HEK293 (cell line): ENCODE results near the gene FGF9.

ENCODE experiments used
- GFI1B ChIP-seq: fragments of 450-650 bp; formaldehyde crosslinking; IDR thresholded peaks from 2 replicates; pipeline ENCODE4 v1.5.1; 2016; ENCODE audit warnings: missing biosample characterization, missing genetic modification characterization
- GLI2 ChIP-seq: fragments of 450-650 bp; formaldehyde crosslinking; IDR thresholded peaks from 2 replicates; pipeline ENCODE4; 2017; ENCODE audit warnings: missing biosample characterization, missing genetic modification characterization, low read depth, borderline replicate concordance
- IKZF3 ChIP-seq: fragments of 450-650 bp; IDR thresholded peaks from 2 replicates; pipeline ENCODE4 v1.5.0; 2018; ENCODE audit warnings: missing biosample characterization, mild to moderate bottlenecking, missing genetic modification characterization, moderate library complexity
- OVOL3 ChIP-seq: fragments of 450-650 bp; formaldehyde crosslinking; IDR thresholded peaks from 2 replicates; pipeline ENCODE4 v1.5.1; 2016; ENCODE audit warnings: missing biosample characterization, missing genetic modification characterization
- SCRT1 ChIP-seq: fragments of 450-650 bp; formaldehyde crosslinking; IDR thresholded peaks from 2 replicates; pipeline ENCODE4 v1.5.1; 2016; ENCODE audit warnings: missing biosample characterization, missing genetic modification characterization, borderline replicate concordance
- SCRT2 ChIP-seq: fragments of 450-650 bp; formaldehyde crosslinking; IDR thresholded peaks from 2 replicates; pipeline ENCODE4 v1.5.1; 2016; ENCODE audit warnings: missing biosample characterization, missing genetic modification characterization
- TCF7L2 ChIP-seq: IDR thresholded peaks from 2 replicates; pipeline ENCODE4 v1.6.1; 2011; ENCODE audit warnings: low read depth, mild to moderate bottlenecking, inconsistent platforms, low read length, moderate library complexity, borderline replicate concordance
- ZBTB1 ChIP-seq: fragments of 450-650 bp; formaldehyde crosslinking; IDR thresholded peaks from 2 replicates; pipeline ENCODE4 v1.5.1; 2016; ENCODE audit warnings: missing biosample characterization, missing genetic modification characterization
- ZBTB8A ChIP-seq: fragments of 450-650 bp; formaldehyde crosslinking; IDR thresholded peaks from 2 replicates; pipeline ENCODE4 v1.5.1; 2016; ENCODE audit warnings: missing biosample characterization, missing genetic modification characterization
- ZEB2 ChIP-seq: fragments of 450-650 bp; formaldehyde crosslinking; IDR thresholded peaks from 2 replicates; pipeline ENCODE4 v1.5.1; 2016; ENCODE audit warnings: missing biosample characterization, missing genetic modification characterization
- ZFP37 ChIP-seq: fragments of 450-650 bp; formaldehyde crosslinking; IDR thresholded peaks from 2 replicates; pipeline ENCODE4 v1.5.1; 2016; ENCODE audit warnings: missing biosample characterization, missing genetic modification characterization
- ZFP69B ChIP-seq: fragments of 450-650 bp; formaldehyde crosslinking; IDR thresholded peaks from 2 replicates; pipeline ENCODE4 v1.5.1; 2016; ENCODE audit warnings: missing biosample characterization, missing genetic modification characterization
- ZNF112 ChIP-seq: fragments of 450-650 bp; formaldehyde crosslinking; IDR thresholded peaks from 2 replicates; pipeline ENCODE4 v1.5.0; 2017; ENCODE audit warnings: missing biosample characterization, missing genetic modification characterization
- ZNF133 ChIP-seq: fragments of 450-650 bp; formaldehyde crosslinking; IDR thresholded peaks from 2 replicates; pipeline ENCODE4 v1.5.1; 2016; ENCODE audit warnings: missing biosample characterization, missing genetic modification characterization
- ZNF140 ChIP-seq: fragments of 450-650 bp; formaldehyde crosslinking; IDR thresholded peaks from 2 replicates; pipeline ENCODE4 v1.5.1; 2016; ENCODE audit warnings: missing biosample characterization, missing genetic modification characterization
- ZNF169 ChIP-seq: fragments of 450-650 bp; formaldehyde crosslinking; IDR thresholded peaks from 2 replicates; pipeline ENCODE4 v1.5.1; 2016; ENCODE audit warnings: missing biosample characterization, missing genetic modification characterization
- ZNF18 ChIP-seq: fragments of 450-650 bp; formaldehyde crosslinking; IDR thresholded peaks from 2 replicates; pipeline ENCODE4 v1.5.1; 2016; ENCODE audit warnings: missing biosample characterization, missing genetic modification characterization
- ZNF2 ChIP-seq: fragments of 450-650 bp; formaldehyde crosslinking; IDR thresholded peaks from 2 replicates; pipeline ENCODE4 v1.5.1; 2016; ENCODE audit warnings: missing biosample characterization, missing genetic modification characterization
- ZNF394 ChIP-seq: fragments of 450-650 bp; formaldehyde crosslinking; IDR thresholded peaks from 2 replicates; pipeline ENCODE4 v1.5.1; 2016; ENCODE audit warnings: missing biosample characterization, missing genetic modification characterization, mild to moderate bottlenecking, moderate library complexity, borderline replicate concordance
- ZNF398 ChIP-seq: fragments of 450-650 bp; formaldehyde crosslinking; IDR thresholded peaks from 2 replicates; pipeline ENCODE4 v1.5.1; 2017; ENCODE audit warnings: missing biosample characterization, missing genetic modification characterization
- ZNF416 ChIP-seq: fragments of 450-650 bp; formaldehyde crosslinking; IDR thresholded peaks from 2 replicates; pipeline ENCODE4 v1.5.1; 2016; ENCODE audit warnings: missing biosample characterization, missing genetic modification characterization
- ZNF510 ChIP-seq: fragments of 450-650 bp; formaldehyde crosslinking; IDR thresholded peaks from 2 replicates; pipeline ENCODE4 v1.5.1; 2018; ENCODE audit warnings: mild to moderate bottlenecking, missing genetic modification characterization, missing biosample characterization; ENCODE audit not compliant: insufficient replicate concordance
- ZNF529 ChIP-seq: fragments of 450-650 bp; formaldehyde crosslinking; IDR thresholded peaks from 2 replicates; pipeline ENCODE4 v1.5.1; 2017; ENCODE audit warnings: missing genetic modification characterization, missing biosample characterization; ENCODE audit not compliant: insufficient replicate concordance
- ZNF558 ChIP-seq: fragments of 450-650 bp; formaldehyde crosslinking; IDR thresholded peaks from 2 replicates; pipeline ENCODE4 v1.5.1; 2016; ENCODE audit warnings: missing biosample characterization, missing genetic modification characterization
- ZNF610 ChIP-seq: fragments of 450-650 bp; formaldehyde crosslinking; IDR thresholded peaks from 2 replicates; pipeline ENCODE4 v1.5.1; 2016; ENCODE audit warnings: missing biosample characterization, missing genetic modification characterization, borderline replicate concordance
- ZNF624 ChIP-seq: fragments of 450-650 bp; formaldehyde crosslinking; IDR thresholded peaks from 2 replicates; pipeline ENCODE4 v1.5.1; 2017; ENCODE audit warnings: missing biosample characterization, missing genetic modification characterization
- ZNF626 ChIP-seq: fragments of 450-650 bp; sonication (Bioruptor Pico); formaldehyde crosslinking; IDR thresholded peaks from 2 replicates; pipeline ENCODE4 v1.5.1; 2018; ENCODE audit warnings: missing biosample characterization, missing genetic modification characterization, inconsistent platforms
- ZNF670 ChIP-seq: fragments of 450-650 bp; formaldehyde crosslinking; IDR thresholded peaks from 2 replicates; pipeline ENCODE4 v1.5.1; 2016; ENCODE audit warnings: missing biosample characterization, missing genetic modification characterization, low read depth
- ZNF76 ChIP-seq: fragments of 450-650 bp; formaldehyde crosslinking; IDR thresholded peaks from 2 replicates; pipeline ENCODE4; 2016; ENCODE audit warnings: low read depth, missing biosample characterization, missing genetic modification characterization, borderline replicate concordance
- ZNF830 ChIP-seq: fragments of 450-650 bp; IDR thresholded peaks from 2 replicates; pipeline ENCODE4 v1.5.0; 2018; ENCODE audit warnings: missing biosample characterization, missing genetic modification characterization, low read depth, mild to moderate bottlenecking, moderate library complexity
- ZSCAN30 ChIP-seq: fragments of 450-650 bp; IDR thresholded peaks from 2 replicates; pipeline ENCODE4 v1.5.1; 2018; ENCODE audit warnings: missing biosample characterization, mild to moderate bottlenecking, missing genetic modification characterization, moderate library complexity
- TF ChIP-seq, protein P1 (sequence below): fragments of 450-650 bp; formaldehyde crosslinking; IDR thresholded peaks from 2 replicates; pipeline ENCODE4 v1.5.1; 2016; ENCODE audit warnings: missing biosample characterization, missing genetic modification characterization
- TF ChIP-seq, protein P2 (sequence below): fragments of 450-650 bp; formaldehyde crosslinking; IDR thresholded peaks from 2 replicates; pipeline ENCODE4 v1.5.1; 2016; ENCODE audit warnings: missing biosample characterization, missing genetic modification characterization

Gene FGF9

GRCh38 chr13:21673789-21674489, 3.1 kb downstream of the FGF9 start (continued):
- TF ChIP-seq, protein P1, sequence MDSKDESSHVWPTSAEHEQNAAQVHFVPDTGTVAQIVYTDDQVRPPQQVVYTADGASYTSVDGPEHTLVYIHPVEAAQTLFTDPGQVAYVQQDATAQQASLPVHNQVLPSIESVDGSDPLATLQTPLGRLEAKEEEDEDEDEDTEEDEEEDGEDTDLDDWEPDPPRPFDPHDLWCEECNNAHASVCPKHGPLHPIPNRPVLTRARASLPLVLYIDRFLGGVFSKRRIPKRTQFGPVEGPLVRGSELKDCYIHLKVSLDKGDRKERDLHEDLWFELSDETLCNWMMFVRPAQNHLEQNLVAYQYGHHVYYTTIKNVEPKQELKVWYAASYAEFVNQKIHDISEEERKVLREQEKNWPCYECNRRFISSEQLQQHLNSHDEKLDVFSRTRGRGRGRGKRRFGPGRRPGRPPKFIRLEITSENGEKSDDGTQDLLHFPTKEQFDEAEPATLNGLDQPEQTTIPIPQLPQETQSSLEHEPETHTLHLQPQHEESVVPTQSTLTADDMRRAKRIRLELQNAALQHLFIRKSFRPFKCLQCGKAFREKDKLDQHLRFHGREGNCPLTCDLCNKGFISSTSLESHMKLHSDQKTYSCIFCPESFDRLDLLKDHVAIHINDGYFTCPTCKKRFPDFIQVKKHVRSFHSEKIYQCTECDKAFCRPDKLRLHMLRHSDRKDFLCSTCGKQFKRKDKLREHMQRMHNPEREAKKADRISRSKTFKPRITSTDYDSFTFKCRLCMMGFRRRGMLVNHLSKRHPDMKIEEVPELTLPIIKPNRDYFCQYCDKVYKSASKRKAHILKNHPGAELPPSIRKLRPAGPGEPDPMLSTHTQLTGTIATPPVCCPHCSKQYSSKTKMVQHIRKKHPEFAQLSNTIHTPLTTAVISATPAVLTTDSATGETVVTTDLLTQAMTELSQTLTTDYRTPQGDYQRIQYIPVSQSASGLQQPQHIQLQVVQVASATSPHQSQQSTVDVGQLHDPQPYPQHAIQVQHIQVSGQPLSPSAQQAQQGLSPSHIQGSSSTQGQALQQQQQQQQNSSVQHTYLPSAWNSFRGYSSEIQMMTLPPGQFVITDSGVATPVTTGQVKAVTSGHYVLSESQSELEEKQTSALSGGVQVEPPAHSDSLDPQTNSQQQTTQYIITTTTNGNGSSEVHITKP (tag by site-specific recombination) = peak; percentile 66
- TF ChIP-seq ZBTB8A (tag by site-specific recombination) (peak; percentile 92), ZNF529 (no peak), ZNF2 (tag by site-specific recombination) (no peak), ZFP37 (tag by site-specific recombination) (no peak), ZBTB1 (tag by site-specific recombination) (no peak), ZFP69B (tag by site-specific recombination) (peak; percentile 42; the same call in 1 of the 2 replicates), SCRT2 (tag by site-specific recombination) (no peak), TCF7L2 (no peak), ZNF510 (tag by site-specific recombination) (no peak), GLI2 (no peak), IKZF3 (tag by site-specific recombination) (no peak), ZNF398 (peak; percentile 27; the same call in 1 of the 2 replicates), ZNF133 (no peak), ZNF169 (tag by site-specific recombination) (no peak), ZNF394 (tag by site-specific recombination) (peak; percentile 32; the same call in 1 of the 2 replicates), ZNF670 (no peak), OVOL3 (no peak), GFI1B (tag by site-specific recombination) (no peak), ZNF140 (tag by site-specific recombination) (no peak), SCRT1 (tag by site-specific recombination) (no peak), ZNF76 (no peak), ZNF416 (tag by site-specific recombination) (no peak), ZNF830 (tag by site-specific recombination) (no peak), ZNF558 (tag by site-specific recombination) (no peak), ZNF112 (tag by site-specific recombination) (no peak), ZNF626 (tag by site-specific recombination) (no peak), ZNF18 (no peak), ZNF610 (tag by site-specific recombination) (no peak), ZEB2 (tag by site-specific recombination) (no peak; the same call in 1 of the 2 replicates), ZNF624 (tag by site-specific recombination) (no peak), ZSCAN30 (no peak)
- TF ChIP-seq, protein P2, sequence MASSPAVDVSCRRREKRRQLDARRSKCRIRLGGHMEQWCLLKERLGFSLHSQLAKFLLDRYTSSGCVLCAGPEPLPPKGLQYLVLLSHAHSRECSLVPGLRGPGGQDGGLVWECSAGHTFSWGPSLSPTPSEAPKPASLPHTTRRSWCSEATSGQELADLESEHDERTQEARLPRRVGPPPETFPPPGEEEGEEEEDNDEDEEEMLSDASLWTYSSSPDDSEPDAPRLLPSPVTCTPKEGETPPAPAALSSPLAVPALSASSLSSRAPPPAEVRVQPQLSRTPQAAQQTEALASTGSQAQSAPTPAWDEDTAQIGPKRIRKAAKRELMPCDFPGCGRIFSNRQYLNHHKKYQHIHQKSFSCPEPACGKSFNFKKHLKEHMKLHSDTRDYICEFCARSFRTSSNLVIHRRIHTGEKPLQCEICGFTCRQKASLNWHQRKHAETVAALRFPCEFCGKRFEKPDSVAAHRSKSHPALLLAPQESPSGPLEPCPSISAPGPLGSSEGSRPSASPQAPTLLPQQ (tag by site-specific recombination) = peak; percentile 68
